SK-N-SH (cell line): ENCODE data around the gene BOD1L1. TPM values are rescaled to one million over a fixed set of nuclear protein-coding genes. Genes with fewer than 3 reads are reported as not detected.

Experiments
- CTCF ChIA-PET: fragments of 300-600, 350-600 bp; formaldehyde crosslinking; extraction: SDS; loops from one replicate; lab custom pipeline; 2021; lab: Yijun Ruan, JAX
- POLR2A ChIA-PET: fragments of 350-600 bp; sonication (Branson Sonifier 250); formaldehyde crosslinking; extraction: SDS; loops from one replicate; lab custom pipeline; 2020; ENCODE audit warnings: antibody characterized with exemption, inconsistent platforms; lab: Yijun Ruan, JAX
- DNase-seq: peaks from one replicate; pipeline ENCODE4 v3.0.0; 2012
- H2AFZ ChIP-seq: fragments of 200-600 bp; sonication (generic); 2 replicates; pipeline ENCODE4 v1.8.1; 2016; ENCODE audit warnings: antibody characterized with exemption, mild to moderate bottlenecking, low read depth
- H3F3A ChIP-seq: fragments of 200-600 bp; sonication (generic); replicated peaks from 2 replicates; pipeline ENCODE3; 2016; ENCODE audit warnings: antibody characterized with exemption, mild to moderate bottlenecking; ENCODE audit not compliant: insufficient read depth
- H3K27ac ChIP-seq, 2 experiments: fragments of 200-500 bp in 1 of 2; fragments of 200-600 bp in 1 of 2; sonication (Bioruptor generic) in 1 of 2; sonication (generic), shearing (Covaris generic) in 1 of 2; 2 replicates each; pipeline versions ENCODE4 v1.5.1 to v1.6.1; 2014 to 2016; ENCODE audit warnings: low read depth in 2 of 2, inconsistent platforms in 1 of 2, low read length in 1 of 2, mild to moderate bottlenecking in 1 of 2, mixed read lengths in 1 of 2
- H3K27me3 ChIP-seq: fragments of 200-600 bp; sonication (generic), shearing (Covaris generic); 2 replicates; pipeline ENCODE4 v1.6.1; 2016; ENCODE audit warnings: mixed run types; ENCODE audit not compliant: insufficient read depth
- H3K36me3 ChIP-seq, 2 experiments: fragments of 200-500 bp in 1 of 2; fragments of 200-600 bp in 1 of 2; sonication (Bioruptor generic) in 1 of 2; sonication (generic) in 1 of 2; replicated peaks in 1 of 2; 2 replicates each; pipeline versions ENCODE3 to v1.5.1; 2014 to 2016; ENCODE audit warnings: low read length in 1 of 2, mild to moderate bottlenecking in 1 of 2; ENCODE audit not compliant: insufficient read depth in 2 of 2, control insufficient read depth in 1 of 2
- H3K4me1 ChIP-seq, 2 experiments: fragments of 200-500 bp in 1 of 2; fragments of 200-600 bp in 1 of 2; sonication (Bioruptor generic) in 1 of 2; sonication (generic), shearing (Covaris generic) in 1 of 2; 2 replicates each; pipeline versions ENCODE4 v1.5.1 to v1.6.1; 2014 to 2016; ENCODE audit warnings: low read depth in 1 of 2, low read length in 1 of 2, mixed run types in 1 of 2; ENCODE audit not compliant: insufficient read depth in 2 of 2, control insufficient read depth in 1 of 2
- H3K4me2 ChIP-seq: fragments of 200-600 bp; sonication (generic), shearing (Covaris generic); 2 replicates; pipeline ENCODE4 v1.6.1; 2017; ENCODE audit warnings: mixed run types
- H3K4me3 ChIP-seq, 2 experiments: fragments of 200-500 bp in 1 of 2; fragments of 200-600 bp in 1 of 2; sonication (Bioruptor generic) in 1 of 2; sonication (generic), shearing (Covaris generic) in 1 of 2; 2 replicates each; pipeline versions ENCODE4 v1.5.1 to v1.8.1; 2014 to 2016; ENCODE audit warnings: low read depth in 2 of 2, inconsistent platforms in 1 of 2, low read length in 1 of 2, mild to moderate bottlenecking in 1 of 2, mixed read lengths in 1 of 2, moderate library complexity in 1 of 2
- H3K79me2 ChIP-seq: fragments of 200-600 bp; sonication (generic); 2 replicates; pipeline ENCODE4 v1.8.1; 2017; ENCODE audit warnings: mild to moderate bottlenecking; ENCODE audit not compliant: insufficient read depth
- H3K9ac ChIP-seq: fragments of 200-600 bp; sonication (generic); 2 replicates; pipeline ENCODE4 v1.6.1; 2017; ENCODE audit warnings: mixed run types
- H3K9me2 ChIP-seq: fragments of 200-600 bp; sonication (generic); 2 replicates; pipeline ENCODE4 v1.6.1; 2017; ENCODE audit warnings: mixed run types
- H3K9me3 ChIP-seq: fragments of 200-600 bp; sonication (generic); 2 replicates; pipeline ENCODE4 v1.6.1; 2017; ENCODE audit warnings: mixed run types, mild to moderate bottlenecking, moderate library complexity
- H4K20me1 ChIP-seq: fragments of 200-600 bp; sonication (generic); 2 replicates; pipeline ENCODE4 v1.6.1; 2017; ENCODE audit warnings: mild to moderate bottlenecking, mixed run types; ENCODE audit not compliant: insufficient read depth
- CHD2 ChIP-seq: fragments of 150-350 bp; IDR thresholded peaks from 2 replicates; pipeline ENCODE4 v1.6.1; 2018; ENCODE audit warnings: low read length; ENCODE audit not compliant: partially characterized antibody
- CTCF ChIP-seq: fragments of 200-600 bp; sonication (generic); IDR thresholded peaks from 2 replicates; pipeline ENCODE4 v1.6.1; 2017; ENCODE audit warnings: antibody characterized with exemption, mild to moderate bottlenecking, moderate library complexity
- FOSL2 ChIP-seq: IDR thresholded peaks from 2 replicates; pipeline ENCODE4 v1.4.0; 2012; ENCODE audit warnings: low read depth, mild to moderate bottlenecking, moderate library complexity, borderline replicate concordance
- FOXM1 ChIP-seq: IDR thresholded peaks from 2 replicates; pipeline ENCODE4 v1.4.0; 2012; ENCODE audit warnings: low read depth, mild to moderate bottlenecking
- GATA2 ChIP-seq: sonication (generic); formaldehyde crosslinking; IDR thresholded peaks from 2 replicates; pipeline ENCODE4 v1.5.0; 2020; ENCODE audit warnings: mild to moderate bottlenecking, missing genetic modification reagents
- JUND ChIP-seq: IDR thresholded peaks from 2 replicates; pipeline ENCODE4 v1.4.0; 2012
- MAX ChIP-seq: IDR thresholded peaks from 2 replicates; pipeline ENCODE4 v1.4.0; 2012; ENCODE audit warnings: low read depth
- MXI1 ChIP-seq: IDR thresholded peaks from 2 replicates; pipeline ENCODE4 v1.6.1; 2012; ENCODE audit warnings: mild to moderate bottlenecking, low read depth, low read length, improper control_type of control experiment
- NFIC ChIP-seq: IDR thresholded peaks from 2 replicates; pipeline ENCODE4 v1.4.0; 2012; ENCODE audit warnings: borderline replicate concordance
- PBX3 ChIP-seq: IDR thresholded peaks from 2 replicates; pipeline ENCODE4; 2012
- POLR2AphosphoS5 ChIP-seq: IDR thresholded peaks from 2 replicates; pipeline ENCODE4 v1.6.1; 2012; ENCODE audit warnings: low read depth, low read length
- RAD21 ChIP-seq: IDR thresholded peaks from 2 replicates; pipeline ENCODE4 v1.6.1; 2012; ENCODE audit warnings: mild to moderate bottlenecking, low read length
- REST ChIP-seq: IDR thresholded peaks from 2 replicates; pipeline ENCODE4 v1.6.1; 2012; ENCODE audit warnings: mild to moderate bottlenecking, low read depth, low read length, moderate library complexity
- RXRA ChIP-seq: IDR thresholded peaks from 2 replicates; pipeline ENCODE4 v1.4.0; 2012; ENCODE audit warnings: low read depth, mild to moderate bottlenecking, borderline replicate concordance
- SIN3A ChIP-seq: IDR thresholded peaks from 2 replicates; pipeline ENCODE4 v1.6.1; 2012; ENCODE audit warnings: low read depth, mild to moderate bottlenecking, low read length, moderate library complexity, borderline replicate concordance
- SMC3 ChIP-seq: IDR thresholded peaks from 2 replicates; pipeline ENCODE4 v1.6.1; 2012; ENCODE audit warnings: low read depth, low read length, improper control_type of control experiment
- TAF1 ChIP-seq: IDR thresholded peaks from 2 replicates; pipeline ENCODE4 v1.6.1; 2012; ENCODE audit warnings: low read depth, mild to moderate bottlenecking, low read length, moderate library complexity, borderline replicate concordance
- USF2 ChIP-seq: fragments of 150-350 bp; IDR thresholded peaks from 2 replicates; pipeline ENCODE4 v1.6.1; 2017; ENCODE audit warnings: antibody characterized with exemption, low read length, low read depth, borderline replicate concordance
- WGBS: methylation state at CpG from one replicate; pipeline ENCODE4 v1.1.6; 2017; ENCODE audit warnings: low lambda C conversion rate; 5-methylcytosine and 5-hydroxymethylcytosine counted together
- polyA plus RNA-seq, 3 experiments: library from polyadenylated mRNA; depleted of rRNA; stranded (reverse); fragments of >200 nt; gene quantifications; 2 replicates each; pipeline ENCODE4 v1.2.3, GENCODE V29; 2012

BOD1L1 gene
- polyA plus RNA-seq, 1 of the 3 experiments (the other 2 are of a cell fraction), result 12.5 TPM

DNA sequence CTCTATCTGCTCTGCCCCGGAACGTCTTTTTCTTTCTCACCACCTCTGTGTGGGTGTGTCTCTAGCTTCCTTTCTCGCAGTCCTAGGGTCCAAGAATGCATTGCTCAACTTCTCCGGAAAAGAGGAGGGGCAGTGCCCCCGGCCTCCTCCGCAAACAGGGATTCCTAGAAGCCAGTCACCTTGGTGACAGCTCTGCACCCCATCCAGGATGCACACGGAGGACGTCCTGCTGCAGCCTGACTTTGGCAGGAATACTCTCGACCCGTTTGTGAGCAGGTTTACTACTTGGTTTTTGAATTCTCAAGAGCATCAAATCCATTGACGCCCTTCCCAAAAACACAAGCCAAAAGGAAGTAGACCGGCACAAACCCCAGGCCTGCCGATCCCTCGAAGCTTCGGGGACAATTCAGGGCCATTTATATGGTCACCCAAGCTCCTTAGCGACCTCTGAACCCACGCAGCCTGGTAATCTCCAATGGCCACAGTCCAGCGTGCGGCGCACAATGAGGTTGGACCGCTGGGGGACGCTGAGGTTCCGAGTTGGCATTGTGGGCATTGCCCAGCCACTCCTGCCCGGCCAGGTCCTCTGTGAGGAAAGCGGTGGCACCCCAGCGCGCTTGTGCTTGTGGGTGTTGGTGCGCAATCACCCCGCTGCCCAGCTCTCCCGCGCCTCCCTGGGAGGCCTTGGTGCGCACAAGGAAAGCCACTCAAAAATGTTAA lies 93.0 kb downstream of the BOD1L1 start:
- Histone ChIP-seq H4K20me1 (no peaks in the 10 kb centered on the region), H3K79me2 (no peaks in the 10 kb centered on the region), H3K9me2 (no peaks in the 10 kb centered on the region), H3K4me1 (no peaks in the 10 kb centered on the region), H3F3A (peaks cover 3% of the 10 kb centered on the region), H3K4me2 (no peak overlapping the region), H3K9ac (no peak overlapping the region), H3K27ac (no peak overlapping the region), H3K9me3 (no peaks in the 10 kb centered on the region), H2AFZ (no peak overlapping the region), H3K4me3 (no peak overlapping the region), H3K27me3 (peaks cover 92% of the 10 kb centered on the region), H3K36me3 (no peaks in the 10 kb centered on the region)
- ChIA-PET CTCF (interaction anchor here (1.3 to 2.1 kb wide), 2 partner anchors 19 to 682 kb away, joined by 3 to 9 read pairs; no protein-coding TSS in a partner anchor), POLR2A (no interaction called here)
- WGBS, result 7% methylated on average over 21 of the region's 32 CpGs
- peak; percentile 20 for DNase-seq
- TF ChIP-seq MXI1 (no peak), SIN3A (no peak), POLR2AphosphoS5 (no peak), FOXM1 (no peak), JUND (no peak), SMC3 (no peak), RAD21 (no peak), CHD2 (no peak), TAF1 (no peak), GATA2 (CRISPR knock-in tag) (no peak)

- Histone ChIP-seq H3K9me2 (no peaks in the 10 kb centered on the region), H3K36me3 (no peaks in the 10 kb centered on the region), H3K4me3 (no peak overlapping the region), H3K9ac (no peak overlapping the region), H3F3A (peaks cover 3% of the 10 kb centered on the region), H3K4me1 (no peaks in the 10 kb centered on the region; a peak in 1 of 4 replicates), H4K20me1 (no peaks in the 10 kb centered on the region), H3K9me3 (no peaks in the 10 kb centered on the region), H3K79me2 (no peaks in the 10 kb centered on the region), H3K4me2 (no peak overlapping the region), H2AFZ (no peak overlapping the region), H3K27me3 (peaks cover 92% of the 10 kb centered on the region), H3K27ac (no peak overlapping the region)
- WGBS, result 17% methylated on average over 13 of the region's 13 CpGs
- POLR2A ChIA-PET, result no interaction called here
- peak; percentile 15 for DNase-seq
- CTCF ChIA-PET, result interaction anchor here (1.1 to 2.1 kb wide), 3 partner anchors 8 to 681 kb away, joined by 3 to 9 read pairs (median 3); no protein-coding TSS in a partner anchor
- no peak for TF ChIP-seq PBX3
- no peak for TF ChIP-seq SMC3
- TF ChIP-seq JUND, result no peak
- no peak for TF ChIP-seq MAX
- no peak for TF ChIP-seq REST
- no peak for TF ChIP-seq USF2
- TF ChIP-seq TAF1, result no peak
- no peak for TF ChIP-seq CTCF
- TF ChIP-seq FOXM1, result no peak
- TF ChIP-seq RXRA, result no peak
- no peak for TF ChIP-seq CHD2
- no peak for TF ChIP-seq MXI1
- no peak for TF ChIP-seq FOSL2
- TF ChIP-seq NFIC, result no peak
These were observed 93.7 kb downstream of the BOD1L1 start for GRCh38 chr4:13533670-13534343.
